Myocyte (in vitro differentiated cells): ENCODE measurements around the gene NPHP4. TPM values are rescaled to one million over a fixed set of nuclear protein-coding genes. Genes with fewer than 3 reads are reported as not detected.

Experiments
- DNase-seq: peaks from one replicate; pipeline ENCODE4 v3.0.0-alpha.2; 2012; ENCODE audit warnings: low read depth
- microRNA-seq: library from miRNA; unstranded; fragments of <30 nt; microRNA quantifications from one replicate; pipeline ENCODE4, GENCODE V29; 2016
- total RNA-seq: library from RNA; depleted of rRNA; stranded (reverse); fragments of >200 nt; gene quantifications from 2 replicates; pipeline ENCODE4 v1.2.3, GENCODE V29; 2014

The NPHP4 gene
- total RNA-seq, 1 donor from 2014 or later, result 2.9 TPM

- DNase-seq, result no peak
Observed at GRCh38 chr1:5818755-5819154, 173.5 kb downstream of the NPHP4 start.

GRCh38 chr1:5815716-5816115 is 176.5 kb downstream of the NPHP4 start:
- no peak for DNase-seq

- no peak for DNase-seq
Observed at GRCh38 chr1:5815211-5815610, 177.0 kb downstream of the NPHP4 start.

GRCh38 chr1:5814046-5814619 is 178.1 kb downstream of the NPHP4 start:
- DNase-seq, result no peak

- no peak for DNase-seq
Observed at GRCh38 chr1:5813480-5813879, 178.7 kb downstream of the NPHP4 start.

Small RNAs within 50 kb of the gene (microRNA-seq; reads per million reads assigned to microRNA genes)
- gene MIR4689, result not detected

Other genes starting within 250 kb of the NPHP4 start
- gene KCNAB2, start 53.5 kb upstream of the NPHP4 start, total RNA-seq, result 1.2 and 1.8 TPM in 2 replicates
- 0.10 TPM in 1 of 2 replicates, not detected in the other for gene CHD5, start 187.9 kb upstream of the NPHP4 start, total RNA-seq
- 148 and 160 TPM in 2 replicates for gene RPL22, start 207.2 kb upstream of the NPHP4 start, total RNA-seq
- gene RNF207, start 213.7 kb upstream of the NPHP4 start, total RNA-seq, result 0.36 and 0.86 TPM in 2 replicates
- gene ICMT, start 243.5 kb upstream of the NPHP4 start, total RNA-seq, result 180 and 182 TPM in 2 replicates